ENCODE measurements around the gene AMN1. TPM values are rescaled to one million over a fixed set of nuclear protein-coding genes. Genes with fewer than 3 reads are reported as not detected.
"Not testable (repeated sequence)": the region's sequence is repeated elsewhere in the genome, so short reads cannot be mapped to it uniquely, and the experiment has no call there.

The AMN1 gene
- total and polyA plus RNA-seq, 2 of the 4 experiments (the other 2 are of a cell fraction), result 3.4 to 5.2 TPM

GRCh38 chr12:31722580-31722979, 6.2 kb downstream of the AMN1 start:
- Histone ChIP-seq H2BK120ac (ENCODE audit: low read depth, low read length) (no peak overlapping the region), H3K4me1 (ENCODE audit: control insufficient read depth, insufficient read depth, low read length) (no peaks in the 10 kb centered on the region), H3K23ac (ENCODE audit: low read depth, low read length) (no peak overlapping the region), H3K9ac (ENCODE audit: low read depth, low read length) (no peak overlapping the region), H3K4me2 (ENCODE audit: low read depth, low read length) (no peak overlapping the region), H3K79me1 (ENCODE audit: low read depth in 1 of 2, low read length in 2 of 2) (no peaks in the 10 kb centered on the region; a peak in 1 of 4 replicates), H2BK20ac (ENCODE audit: low read depth, low read length) (no peak overlapping the region), H4K5ac (ENCODE audit: low read depth, low read length) (no peak overlapping the region), H2AK9ac (replicated peaks; ENCODE audit: low read depth, low read length, poor library complexity) (no peak overlapping the region), H4K91ac (ENCODE audit: insufficient read depth, low read depth, low read length) (no peak overlapping the region), H2AFZ (replicated peaks; ENCODE audit: low read length, poor library complexity) (no peak overlapping the region), H3K56ac (ENCODE audit: extremely low read depth, insufficient read depth, low read length) (no peak overlapping the region), H4K20me1 (ENCODE audit: insufficient read depth, low read length) (no peaks in the 10 kb centered on the region), H4K8ac (ENCODE audit: low read depth in 2 of 2, low read length in 2 of 2) (no peak overlapping the region), H3K18ac (ENCODE audit: low read depth, low read length) (no peak overlapping the region), H2AK5ac (ENCODE audit: low read depth, low read length) (no peak overlapping the region), H3K36me3 (ENCODE audit: control insufficient read depth, insufficient read depth, low read length) (no peaks in the 10 kb centered on the region), H2BK15ac (ENCODE audit: low read depth, low read length) (no peak overlapping the region), H3K27ac (ENCODE audit: insufficient read depth, low read length) (no peak overlapping the region), H3K14ac (replicated peaks; ENCODE audit: low read depth, low read length) (no peak overlapping the region), H3K27me3 (ENCODE audit: control insufficient read depth, insufficient read depth, low read length) (no peaks in the 10 kb centered on the region), H2BK5ac (ENCODE audit: low read depth, low read length, poor library complexity, severe bottlenecking) (no peak overlapping the region), H3K4ac (ENCODE audit: low read depth, low read length) (no peak overlapping the region), H3K4me3 (ENCODE audit: insufficient read depth, low read depth, low read length) (no peak overlapping the region), H3K9me1 (ENCODE audit: insufficient read depth, low read length) (no peaks in the 10 kb centered on the region), H3K9me3 (ENCODE audit: control insufficient read depth, insufficient read depth, low read length) (no peaks in the 10 kb centered on the region)
- no peak for DNase-seq
- BruUV-seq (replicated peaks), result no TSS peak
- ChIA-PET CTCF (no interaction called here), POLR2A (ENCODE audit: unreplicated experiment) (no interaction called here)
- no peak for ATAC-seq (ENCODE audit: low read depth)
- dilution Hi-C loops (cut with HindIII; ENCODE audit: low sequenced_read_pairs, unreplicated experiment) (no loop called here), intact Hi-C loops (cut with micrococcal nuclease) (no loop called here), in situ Hi-C loops (cut with MboI; ENCODE audit: low sequenced_read_pairs) (no loop called here)
- TF ChIP-seq FOS (IDR thresholded peaks at IDR 0.05; ENCODE audit: low read depth, low read length) (no peak), USF2 (IDR thresholded peaks at IDR 0.05; ENCODE audit: low read depth, low read length) (no peak), BHLHE40 (IDR thresholded peaks at IDR 0.05; ENCODE audit: low read depth, low read length) (no peak), POLR2A (IDR thresholded peaks at IDR 0.05; ENCODE audit: low read depth, low read length) (no peak), SMC3 (IDR thresholded peaks at IDR 0.05; ENCODE audit: low read depth, low read length) (no peak), NFE2L2 (IDR thresholded peaks at IDR 0.05; ENCODE audit: low read depth, low read length) (no peak), CHD1 (IDR thresholded peaks at IDR 0.05; ENCODE audit: low read depth, low read length) (no peak)
- no CpG with 5 or more reads among the region's 2 CpGs for WGBS, 2 experiments (ENCODE audit: extremely low coverage in 2 of 2, insufficient read length in 1 of 2)

GRCh38 chr12:31718542-31719198, 10.2 kb downstream of the AMN1 start:
- H4K5ac ChIP-seq (ENCODE audit: low read depth, low read length); H3K79me1 ChIP-seq (ENCODE audit: low read depth in 1 of 2, low read length in 2 of 2); dilution Hi-C loops (cut with HindIII; ENCODE audit: low sequenced_read_pairs, unreplicated experiment); H3K4ac ChIP-seq (ENCODE audit: low read depth, low read length); H2BK15ac ChIP-seq (ENCODE audit: low read depth, low read length); H2BK5ac ChIP-seq (ENCODE audit: low read depth, low read length, poor library complexity, severe bottlenecking); H4K91ac ChIP-seq (ENCODE audit: insufficient read depth, low read depth, low read length); ATAC-seq (ENCODE audit: low read depth); H3K9ac ChIP-seq (ENCODE audit: low read depth, low read length); H2AK5ac ChIP-seq (ENCODE audit: low read depth, low read length); H3K9me3 ChIP-seq (ENCODE audit: control insufficient read depth, insufficient read depth, low read length); H3K14ac ChIP-seq (replicated peaks; ENCODE audit: low read depth, low read length); intact Hi-C loops (cut with micrococcal nuclease); H3K18ac ChIP-seq (ENCODE audit: low read depth, low read length); CTCF ChIA-PET; H3K4me2 ChIP-seq (ENCODE audit: low read depth, low read length); H3K4me1 ChIP-seq (ENCODE audit: control insufficient read depth, insufficient read depth, low read length); H4K8ac ChIP-seq (ENCODE audit: low read depth in 2 of 2, low read length in 2 of 2); H3K4me3 ChIP-seq (ENCODE audit: insufficient read depth, low read depth, low read length); H2BK120ac ChIP-seq (ENCODE audit: low read depth, low read length); H2AFZ ChIP-seq (replicated peaks; ENCODE audit: low read length, poor library complexity); in situ Hi-C loops (cut with MboI; ENCODE audit: low sequenced_read_pairs); H3K56ac ChIP-seq (ENCODE audit: extremely low read depth, insufficient read depth, low read length); DNase-seq; H3K36me3 ChIP-seq (ENCODE audit: control insufficient read depth, insufficient read depth, low read length); H3K27ac ChIP-seq (ENCODE audit: insufficient read depth, low read length); H3K23ac ChIP-seq (ENCODE audit: low read depth, low read length); POLR2A ChIA-PET (ENCODE audit: unreplicated experiment); H3K27me3 ChIP-seq (ENCODE audit: control insufficient read depth, insufficient read depth, low read length); H2AK9ac ChIP-seq (replicated peaks; ENCODE audit: low read depth, low read length, poor library complexity); H4K20me1 ChIP-seq (ENCODE audit: insufficient read depth, low read length); BruUV-seq (replicated peaks); H3K9me1 ChIP-seq (ENCODE audit: insufficient read depth, low read length); H2BK20ac ChIP-seq (ENCODE audit: low read depth, low read length): not testable (repeated sequence)
- 93% methylated on average over 13 of the region's 15 CpGs; no CpG with 5 or more reads in 1 of the 2 experiments for WGBS, 2 experiments (ENCODE audit: extremely low coverage in 2 of 2, insufficient read length in 1 of 2)
